Measurements from ENCODE around the gene FAM98B. TPM values are rescaled to one million over a fixed set of nuclear protein-coding genes. Genes with fewer than 3 reads are reported as not detected.

The FAM98B gene
- total and polyA plus RNA-seq, 2 of the 8 experiments (the other 6 are each of a cell fraction or from before 2014, with no cell fraction given), result 5.9 to 48.4 TPM

DNA sequence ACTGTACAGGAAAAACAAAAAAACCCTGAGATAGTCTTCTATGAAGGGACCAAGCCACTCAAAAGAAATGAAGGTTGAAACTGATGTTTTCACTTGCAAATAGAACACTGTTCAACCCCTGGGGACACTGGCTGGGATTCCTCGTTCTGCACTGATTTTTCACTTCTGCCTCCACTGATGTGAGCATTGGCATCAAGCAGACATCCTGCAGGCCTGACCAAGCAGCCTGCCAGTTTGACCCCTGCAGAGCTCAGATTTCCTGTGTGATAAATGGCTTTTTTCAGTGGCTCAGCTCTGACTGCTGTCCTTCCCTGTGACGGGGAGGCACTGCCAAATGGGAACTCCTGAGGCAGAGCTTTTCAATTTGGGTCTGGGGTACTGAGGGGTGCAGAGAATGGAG lies 60.7 kb downstream of the FAM98B start:
- Histone ChIP-seq H4K5ac (ENCODE audit: insufficient read length, low read depth, low read length) (no peak overlapping the region), H3K27ac (ENCODE audit: low read depth, low read length) (no peak overlapping the region), H3K79me2 (ENCODE audit: control insufficient read depth in 1 of 2, insufficient read depth in 2 of 2, low read length in 2 of 2) (no peaks in the 10 kb centered on the region), H3K4me1 (replicated peaks in 1 of 4; ENCODE audit: control insufficient read depth in 3 of 4, insufficient read depth in 4 of 4, low read length in 3 of 4) (peaks cover 0 to 16% (median 8%) of the 10 kb centered on the region in 4 experiments; a peak in 6 of 7 replicates), H3K4me3 (ENCODE audit: extremely low read depth in 1 of 4, insufficient read depth in 2 of 4, low read depth in 3 of 4, low read length in 4 of 4) (no peak overlapping the region), H2BK120ac (replicated peaks; ENCODE audit: low read depth, low read length) (no peak overlapping the region), H3K4me2 (ENCODE audit: insufficient read depth in 1 of 2, low read depth in 2 of 2, low read length in 2 of 2) (no peak overlapping the region), H2BK5ac (ENCODE audit: low read depth, low read length) (no peak overlapping the region), H3K79me1 (ENCODE audit: low read depth, low read length) (no peaks in the 10 kb centered on the region), H3K9me3 (ENCODE audit: insufficient read depth in 2 of 2, low read depth in 1 of 2, low read length in 1 of 2) (no peaks in the 10 kb centered on the region), H4K8ac (ENCODE audit: extremely low read depth, insufficient read depth, low read length) (no peak overlapping the region), H3K23ac (ENCODE audit: insufficient read length) (no peak overlapping the region), H2BK12ac (ENCODE audit: low read depth, low read length) (no peak overlapping the region), H2BK15ac (ENCODE audit: low read length) (no peak overlapping the region), H3K23me2 (ENCODE audit: low read depth, low read length) (peaks cover 1% of the 10 kb centered on the region; the same call in 1 of the 2 replicates), H3K18ac (ENCODE audit: extremely low read depth, low read length) (no peak overlapping the region), H3K27me3 (replicated peaks in 1 of 4; ENCODE audit: control insufficient read depth in 3 of 4, extremely low read depth in 1 of 4, insufficient read depth in 3 of 4, low read length in 3 of 4) (no peaks in the 10 kb centered on the region), H3K56ac (replicated peaks; ENCODE audit: insufficient read length, low read depth, low read length) (no peak overlapping the region), H2AFZ (ENCODE audit: low read length) (no peak overlapping the region), H2AK5ac (ENCODE audit: low read depth, low read length) (no peak overlapping the region), H3K9ac (replicated peaks in 1 of 4; ENCODE audit: extremely low read depth in 1 of 4, low read depth in 3 of 4, low read length in 3 of 4) (no peak overlapping the region), H3K4ac (replicated peaks; ENCODE audit: insufficient read length, low read depth, low read length) (no peak overlapping the region), H2BK20ac (ENCODE audit: low read length) (no peak overlapping the region), H3K36me3 (ENCODE audit: control insufficient read depth in 2 of 4, insufficient read depth in 4 of 4, low read length in 3 of 4) (no peaks in the 10 kb centered on the region), H4K20me1 (replicated peaks in 1 of 2; ENCODE audit: control insufficient read depth in 1 of 2, insufficient read depth in 2 of 2, low read length in 2 of 2) (no peaks in the 10 kb centered on the region), H4K91ac (replicated peaks; ENCODE audit: insufficient read length, low read length) (no peak overlapping the region), H3K14ac (ENCODE audit: insufficient read length) (no peak overlapping the region)
- DNase-seq (ENCODE audit: low read depth in 1 of 2, low spot score in 2 of 2), result peak in 1 of 2 experiments; percentile 48
- TF ChIP-seq HDAC2 (IDR thresholded peaks at IDR 0.05; ENCODE audit: borderline replicate concordance in 1 of 2, low read depth in 2 of 2, low read length in 2 of 2) (no peak), BRCA1 (IDR thresholded peaks at IDR 0.05; ENCODE audit: low read depth, low read length) (no peak), EZH2 (IDR thresholded peaks at IDR 0.05; ENCODE audit: low read depth, low read length, severe bottlenecking) (no peak), TCF12 (IDR thresholded peaks at IDR 0.05; ENCODE audit: low read depth, low read length) (no peak)
- ChIA-PET POLR2A (ENCODE audit: partially characterized antibody) (no interaction called here), CTCF (ENCODE audit: partially characterized antibody) (interaction anchor here (1.1 to 2.4 kb wide), 4 partner anchors 9 to 169 kb away, joined by 4 to 8 read pairs (median 8); no protein-coding TSS in a partner anchor)
- 56% methylated on average over 2 of the region's 2 CpGs; no CpG with 5 or more reads in 1 of the 2 experiments for WGBS, 2 experiments (ENCODE audit: extremely low coverage in 1 of 2, insufficient coverage in 1 of 2, insufficient read length in 1 of 2, insufficient replicate concordance in 2 of 2, low coverage in 1 of 2, low lambda C conversion rate in 2 of 2, missing lambda C conversion rate in 1 of 2)
- no peak for FAIRE-seq
